Measurements from ENCODE around the gene NEO1. TPM values are rescaled to one million over a fixed set of nuclear protein-coding genes. Genes with fewer than 3 reads are reported as not detected.
A peak's percentile ranks its signal among the peaks of the same experiment; 100 is the strongest.

The NEO1 gene
- total RNA-seq, 1 donor from 2014 or later: 75.6 TPM

DNA sequence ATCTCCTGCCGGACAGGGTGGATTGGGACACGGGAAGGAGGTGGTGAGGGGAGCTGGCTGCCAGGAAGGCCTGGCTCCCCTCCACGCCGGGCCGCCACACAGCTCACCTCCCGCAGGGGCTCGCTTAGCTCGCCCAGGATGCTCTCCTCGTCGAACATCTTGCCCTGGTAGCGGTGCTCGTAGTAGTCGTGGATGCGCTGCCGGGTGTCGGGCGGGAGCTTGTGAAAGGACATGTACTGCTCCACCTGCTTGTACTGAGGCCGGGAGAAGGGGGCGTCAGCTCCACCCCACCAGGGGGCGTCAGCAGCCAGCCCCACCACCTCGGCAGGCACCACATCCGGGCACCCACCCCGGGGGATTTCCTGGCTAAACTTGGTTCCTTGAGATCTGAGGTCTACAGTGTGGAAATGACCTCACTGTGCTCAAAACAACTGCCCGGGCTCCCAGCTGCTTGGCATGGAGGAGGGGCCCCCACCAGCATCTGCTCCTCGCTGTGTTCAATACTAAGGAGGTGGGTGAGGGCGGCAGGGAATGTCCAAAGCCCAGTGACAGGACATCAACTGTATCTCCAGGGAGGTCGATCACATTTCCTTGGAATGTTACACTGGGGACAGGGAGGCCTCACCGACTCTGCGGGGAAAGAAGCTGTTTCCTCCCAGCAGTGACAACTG, 273.1 kb downstream of the NEO1 start:
- no peak overlapping the region for H3K27ac Mint-ChIP-seq (ENCODE audit: unreplicated experiment)

DNA sequence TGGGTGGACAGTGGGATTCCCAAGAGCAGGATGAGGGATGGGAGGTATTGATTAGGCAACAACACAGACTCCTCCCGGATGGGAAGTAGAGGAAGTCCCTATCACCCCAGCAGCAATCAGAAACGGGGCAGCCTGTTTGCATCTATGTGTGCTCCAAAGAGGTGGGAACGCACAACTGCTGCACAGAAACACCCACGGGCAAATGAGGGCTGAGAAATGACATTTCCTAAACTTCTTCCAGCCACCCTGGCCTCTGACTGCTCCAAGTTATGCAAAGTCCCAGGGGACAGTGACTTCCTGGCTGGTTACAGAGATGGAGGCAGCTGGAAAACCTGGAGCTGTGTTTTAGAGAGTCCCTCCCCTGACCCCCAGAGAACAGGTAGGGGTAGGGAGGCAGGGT, 273.9 kb downstream of the NEO1 start:
- H3K36me3 Mint-ChIP-seq (ENCODE audit: low read depth): no peaks in the 10 kb centered on the region
- H3K4me3 Mint-ChIP-seq: no peak overlapping the region
- peaks cover 8% of the 10 kb centered on the region for H3K4me1 Mint-ChIP-seq
- TF ChIP-seq, protein P1, sequence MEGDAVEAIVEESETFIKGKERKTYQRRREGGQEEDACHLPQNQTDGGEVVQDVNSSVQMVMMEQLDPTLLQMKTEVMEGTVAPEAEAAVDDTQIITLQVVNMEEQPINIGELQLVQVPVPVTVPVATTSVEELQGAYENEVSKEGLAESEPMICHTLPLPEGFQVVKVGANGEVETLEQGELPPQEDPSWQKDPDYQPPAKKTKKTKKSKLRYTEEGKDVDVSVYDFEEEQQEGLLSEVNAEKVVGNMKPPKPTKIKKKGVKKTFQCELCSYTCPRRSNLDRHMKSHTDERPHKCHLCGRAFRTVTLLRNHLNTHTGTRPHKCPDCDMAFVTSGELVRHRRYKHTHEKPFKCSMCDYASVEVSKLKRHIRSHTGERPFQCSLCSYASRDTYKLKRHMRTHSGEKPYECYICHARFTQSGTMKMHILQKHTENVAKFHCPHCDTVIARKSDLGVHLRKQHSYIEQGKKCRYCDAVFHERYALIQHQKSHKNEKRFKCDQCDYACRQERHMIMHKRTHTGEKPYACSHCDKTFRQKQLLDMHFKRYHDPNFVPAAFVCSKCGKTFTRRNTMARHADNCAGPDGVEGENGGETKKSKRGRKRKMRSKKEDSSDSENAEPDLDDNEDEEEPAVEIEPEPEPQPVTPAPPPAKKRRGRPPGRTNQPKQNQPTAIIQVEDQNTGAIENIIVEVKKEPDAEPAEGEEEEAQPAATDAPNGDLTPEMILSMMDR (conservative IDR thresholded peaks at IDR 0.05): no peak
- H3K27me3 Mint-ChIP-seq (ENCODE audit: low read depth): no peaks in the 10 kb centered on the region
- H3K27ac Mint-ChIP-seq (ENCODE audit: unreplicated experiment): no peak overlapping the region
- DNase-seq (ENCODE audit: low read depth, low spot score): no peak
- H3K9me3 Mint-ChIP-seq: no peaks in the 10 kb centered on the region

More for the DNA sequence above, 273.1 kb downstream of the NEO1 start:
- DNase-seq (ENCODE audit: low read depth, low spot score): no peak
- TF ChIP-seq, protein P1 (conservative IDR thresholded peaks at IDR 0.05): peak; percentile 18
- H3K9me3 Mint-ChIP-seq: no peaks in the 10 kb centered on the region
- H3K36me3 Mint-ChIP-seq (ENCODE audit: low read depth): no peaks in the 10 kb centered on the region
- H3K4me3 Mint-ChIP-seq: no peak overlapping the region
- no peaks in the 10 kb centered on the region for H3K27me3 Mint-ChIP-seq (ENCODE audit: low read depth)
- peaks cover 8% of the 10 kb centered on the region for H3K4me1 Mint-ChIP-seq

DNA sequence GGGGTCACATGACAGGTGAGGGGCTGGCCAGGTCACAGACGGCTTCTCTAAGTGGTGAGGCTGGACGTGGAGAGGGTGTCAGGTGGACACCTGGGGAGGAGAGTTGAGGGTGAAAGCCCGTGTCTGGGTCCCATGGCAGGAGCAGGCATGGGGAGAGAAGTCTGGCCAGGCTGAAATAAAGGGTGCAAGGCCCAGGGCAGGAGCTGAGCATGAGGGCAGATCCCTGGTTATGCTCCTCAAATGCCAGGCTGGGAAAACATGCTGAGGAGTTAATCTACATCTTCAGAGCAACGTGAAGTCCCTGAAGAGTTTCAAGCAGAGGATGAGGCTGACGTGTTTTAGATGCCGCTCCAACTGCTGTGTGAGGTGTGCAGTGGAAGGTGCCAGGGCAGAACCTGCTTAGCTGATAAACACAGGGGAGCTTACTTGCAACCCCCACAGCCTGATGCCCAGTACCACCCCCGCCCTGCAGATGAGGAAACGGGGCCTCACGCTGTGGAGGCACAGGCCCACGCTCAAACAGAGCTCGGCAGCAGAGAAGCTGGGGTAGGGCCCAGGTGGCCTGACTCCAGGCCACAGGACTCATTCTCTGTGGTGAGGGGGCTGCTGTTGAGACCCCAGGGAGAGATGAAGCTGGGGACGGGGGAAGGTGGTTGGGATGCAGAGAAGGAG, 276.0 kb downstream of the NEO1 start:
- Mint-ChIP-seq H3K4me1 (peaks cover 4% of the 10 kb centered on the region), H3K9me3 (no peaks in the 10 kb centered on the region), H3K27ac (ENCODE audit: unreplicated experiment) (no peak overlapping the region), H3K36me3 (ENCODE audit: low read depth) (no peaks in the 10 kb centered on the region), H3K4me3 (no peak overlapping the region), H3K27me3 (ENCODE audit: low read depth) (no peaks in the 10 kb centered on the region)
- TF ChIP-seq, protein P1 (conservative IDR thresholded peaks at IDR 0.05): no peak
- no peak for DNase-seq (ENCODE audit: low read depth, low spot score)

DNA sequence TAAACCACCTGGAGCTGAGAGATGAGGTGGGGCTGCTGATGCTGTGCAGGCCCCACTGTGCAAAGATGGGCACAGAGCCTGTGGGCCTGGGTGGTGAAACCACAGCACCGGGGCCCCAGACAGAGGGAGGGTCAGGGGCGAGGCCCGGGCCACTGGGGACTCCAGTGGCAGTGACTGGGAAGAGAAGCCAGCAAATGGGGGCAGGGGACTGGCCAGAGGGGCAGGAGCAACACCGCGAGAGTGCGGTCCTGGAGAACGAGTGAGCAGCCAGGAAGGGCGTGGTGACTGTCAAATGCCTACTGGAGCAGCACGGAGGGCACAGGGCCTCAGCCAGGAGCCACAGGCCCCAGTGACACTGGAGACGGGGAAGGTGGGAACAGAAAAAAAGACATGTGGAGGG, 276.7 kb downstream of the NEO1 start:
- Mint-ChIP-seq H3K27ac (ENCODE audit: unreplicated experiment) (no peak overlapping the region), H3K36me3 (ENCODE audit: low read depth) (no peaks in the 10 kb centered on the region), H3K4me1 (peaks cover 4% of the 10 kb centered on the region), H3K9me3 (no peaks in the 10 kb centered on the region), H3K4me3 (no peak overlapping the region), H3K27me3 (ENCODE audit: low read depth) (no peaks in the 10 kb centered on the region)
- DNase-seq (ENCODE audit: low read depth, low spot score): no peak
- TF ChIP-seq, protein P1 (conservative IDR thresholded peaks at IDR 0.05): no peak

DNA sequence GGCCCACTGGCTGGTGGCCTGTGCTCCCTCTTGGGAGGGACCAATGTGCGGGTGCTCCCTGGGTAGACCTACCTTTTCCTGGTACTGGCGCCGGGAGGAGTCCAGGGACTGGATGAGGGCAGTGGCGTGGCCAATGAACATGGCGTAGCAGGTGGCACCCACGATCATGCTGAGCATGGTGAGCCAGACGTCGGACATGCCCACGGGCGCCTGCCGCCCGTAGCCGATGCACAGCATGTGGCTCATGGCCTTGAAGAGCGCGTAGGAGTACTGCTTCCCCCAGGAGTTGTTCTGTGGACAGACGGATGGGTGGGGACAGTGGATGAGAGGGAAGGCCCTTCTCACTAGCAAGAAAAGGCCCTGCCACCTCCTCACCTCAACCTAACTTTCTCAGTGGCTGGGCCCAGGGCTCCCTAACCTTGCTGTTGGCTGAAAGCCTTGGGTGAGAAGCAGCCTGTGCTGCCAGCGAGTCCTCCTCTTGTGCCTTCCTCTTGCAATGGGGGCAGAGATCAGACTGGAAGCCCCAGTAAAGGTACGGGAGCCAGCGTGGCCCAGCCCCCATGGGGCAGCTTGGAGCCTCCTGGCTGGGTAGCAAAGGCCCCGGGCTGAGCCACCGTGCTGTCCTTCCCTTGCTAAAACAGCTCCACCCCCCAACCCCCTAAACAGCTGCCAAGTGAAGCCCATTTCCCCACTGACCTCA, 277.4 kb downstream of the NEO1 start:
- Mint-ChIP-seq H3K36me3 (ENCODE audit: low read depth) (no peaks in the 10 kb centered on the region), H3K9me3 (no peaks in the 10 kb centered on the region), H3K27ac (ENCODE audit: unreplicated experiment) (no peak overlapping the region), H3K27me3 (ENCODE audit: low read depth) (no peaks in the 10 kb centered on the region), H3K4me1 (peaks cover 4% of the 10 kb centered on the region), H3K4me3 (no peak overlapping the region)
- TF ChIP-seq, protein P1 (conservative IDR thresholded peaks at IDR 0.05): no peak
- DNase-seq (ENCODE audit: low read depth, low spot score): no peak

Measured in neural crest cell (in vitro differentiated cells).